Skeletal muscle tissue (tissue), 4 donors: ENCODE data around the gene HTR4. TPM values are rescaled to one million over a fixed set of nuclear protein-coding genes. Genes with fewer than 3 reads are reported as not detected.

Experiments used
- H3K27ac ChIP-seq: one replicate; pipeline ENCODE4 v1.7.0; 2013; ENCODE audit warnings: mild to moderate bottlenecking, low read depth, low read length, inconsistent platforms
- H3K27me3 ChIP-seq, 3 donors: one replicate each; pipeline ENCODE4 v1.7.0; 2013; ENCODE audit warnings: low read length in 3 of 3; ENCODE audit not compliant: control insufficient read depth in 3 of 3, insufficient read depth in 3 of 3
- H3K36me3 ChIP-seq, 3 donors: one replicate each; pipeline ENCODE4 v1.7.0; 2013; ENCODE audit warnings: low read length in 3 of 3; ENCODE audit not compliant: control insufficient read depth in 3 of 3, insufficient read depth in 3 of 3
- H3K4me1 ChIP-seq, 3 donors: one replicate each; pipeline ENCODE4 v1.7.0; 2013; ENCODE audit warnings: low read length in 3 of 3, mild to moderate bottlenecking in 3 of 3; ENCODE audit not compliant: control insufficient read depth in 3 of 3, insufficient read depth in 3 of 3
- H3K4me3 ChIP-seq, 3 donors: one replicate each; pipeline ENCODE4 v1.7.0; 2013; ENCODE audit warnings: low read length in 3 of 3
- H3K9ac ChIP-seq, 3 donors: one replicate each; pipeline ENCODE4 v1.7.0; 2013; ENCODE audit warnings: low read length in 3 of 3, mild to moderate bottlenecking in 3 of 3, moderate library complexity in 2 of 3, low read depth in 1 of 3
- H3K9me3 ChIP-seq, 3 donors: one replicate each; pipeline ENCODE4 v1.7.0; 2013; ENCODE audit warnings: low read length in 3 of 3; ENCODE audit not compliant: control insufficient read depth in 3 of 3
- total RNA-seq: library from RNA; depleted of rRNA; stranded (reverse); fragments of >200 nt; gene quantifications from one replicate; pipeline ENCODE4 v1.2.3, GENCODE V29; 2014
- donor health status: Osteomylitis.

HTR4 gene
- total RNA-seq, 1 donor from 2014 or later = not detected

GRCh38 chr5:148620091-148620490, 34.2 kb downstream of the HTR4 start:
- Histone ChIP-seq H3K27me3 (no peaks in the 10 kb centered on the region), H3K36me3 (no peaks in the 10 kb centered on the region), H3K9me3 (no peaks in the 10 kb centered on the region), H3K9ac (no peak overlapping the region), H3K27ac (no peak overlapping the region), H3K4me1 (no peaks in the 10 kb centered on the region), H3K4me3 (no peak overlapping the region)

DNA sequence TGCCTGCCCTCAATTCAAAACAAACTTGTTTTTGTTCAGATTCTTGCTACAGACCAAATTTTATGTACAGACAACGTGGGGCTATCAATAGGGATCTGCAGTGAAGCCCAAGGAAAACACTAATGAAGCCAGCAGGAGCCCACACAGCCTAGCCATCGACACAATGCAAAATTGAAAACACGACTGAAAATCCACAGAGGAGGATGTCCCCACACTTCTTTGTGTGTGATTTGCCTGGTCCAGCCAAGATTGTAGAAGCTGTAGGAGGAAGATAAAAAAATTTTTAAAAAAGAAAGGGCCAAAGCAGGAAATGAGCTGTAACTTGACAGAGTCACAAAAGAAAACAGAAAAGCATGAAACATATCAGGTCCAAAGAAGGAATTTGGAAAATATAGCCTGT, 34.8 kb downstream of the HTR4 start:
- Histone ChIP-seq H3K4me1 (no peaks in the 10 kb centered on the region), H3K9me3 (no peaks in the 10 kb centered on the region), H3K9ac (no peak overlapping the region), H3K4me3 (no peak overlapping the region), H3K36me3 (no peaks in the 10 kb centered on the region), H3K27me3 (no peaks in the 10 kb centered on the region), H3K27ac (no peak overlapping the region)

GRCh38 chr5:148615644-148616275, 38.6 kb downstream of the HTR4 start:
- Histone ChIP-seq H3K27me3 (no peaks in the 10 kb centered on the region), H3K9me3 (no peaks in the 10 kb centered on the region), H3K27ac (no peak overlapping the region), H3K36me3 (no peaks in the 10 kb centered on the region), H3K4me3 (no peak overlapping the region), H3K4me1 (no peaks in the 10 kb centered on the region), H3K9ac (no peak overlapping the region)

GRCh38 chr5:148607406-148607805, 46.9 kb downstream of the HTR4 start:
- Histone ChIP-seq H3K9me3 (no peaks in the 10 kb centered on the region), H3K36me3 (no peaks in the 10 kb centered on the region), H3K4me3 (no peak overlapping the region), H3K9ac (no peak overlapping the region), H3K4me1 (no peaks in the 10 kb centered on the region), H3K27me3 (no peaks in the 10 kb centered on the region), H3K27ac (no peak overlapping the region)

- H3K36me3 ChIP-seq = no peaks in the 10 kb centered on the region
- H3K27me3 ChIP-seq = no peaks in the 10 kb centered on the region
Observed at GRCh38 chr5:148606296-148606695, 48.0 kb downstream of the HTR4 start.

DNA sequence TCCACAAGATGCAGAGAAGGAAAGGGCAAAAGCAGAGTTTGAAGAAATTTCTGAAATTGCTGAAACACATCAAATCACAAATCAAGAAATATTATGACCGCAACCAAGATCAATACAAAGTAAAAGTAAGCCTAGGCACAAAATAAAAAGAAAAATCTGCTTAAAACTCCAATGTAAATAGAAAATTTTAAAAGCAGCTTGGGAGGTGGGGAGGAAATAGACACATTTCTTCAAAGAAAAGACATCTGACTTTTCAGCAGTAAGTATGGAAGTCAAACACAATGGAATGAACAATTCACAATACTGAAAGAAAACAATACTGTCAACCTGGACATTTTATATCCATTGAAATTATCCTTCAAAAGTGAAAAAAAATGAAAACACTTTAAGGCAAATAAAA, 55.1 kb downstream of the HTR4 start:
- Histone ChIP-seq H3K4me1 (no peaks in the 10 kb centered on the region), H3K4me3 (no peak overlapping the region), H3K9me3 (no peaks in the 10 kb centered on the region), H3K9ac (no peak overlapping the region), H3K27ac (no peak overlapping the region), H3K27me3 (no peaks in the 10 kb centered on the region), H3K36me3 (no peaks in the 10 kb centered on the region)

More at GRCh38 chr5:148606296-148606695, 48.0 kb downstream of the HTR4 start:
- H3K4me1 ChIP-seq = no peaks in the 10 kb centered on the region
- H3K9me3 ChIP-seq = no peaks in the 10 kb centered on the region
- no peak overlapping the region for H3K4me3 ChIP-seq
- no peak overlapping the region for H3K27ac ChIP-seq
- no peak overlapping the region for H3K9ac ChIP-seq

DNA sequence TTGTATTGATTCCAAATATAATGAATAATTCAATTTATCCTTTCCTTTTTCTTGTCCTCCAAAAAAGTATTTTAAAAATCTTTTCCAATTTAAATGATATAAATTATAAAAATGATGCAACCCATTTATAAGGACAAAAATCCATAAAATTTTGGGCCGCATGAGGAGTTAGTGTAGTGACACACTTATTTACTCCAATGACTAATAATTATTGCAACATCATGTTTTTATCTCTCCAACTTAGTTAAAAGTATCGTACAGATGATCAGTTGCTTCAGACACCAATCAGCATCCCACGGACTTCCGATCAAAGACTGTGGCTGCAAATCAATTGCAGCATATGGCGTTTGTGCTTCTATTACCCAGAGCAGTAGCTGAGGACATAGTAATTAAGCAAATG, 58.6 kb downstream of the HTR4 start:
- H3K4me1 ChIP-seq = no peaks in the 10 kb centered on the region
- H3K27ac ChIP-seq = no peak overlapping the region
- H3K9ac ChIP-seq = no peak overlapping the region

DNA sequence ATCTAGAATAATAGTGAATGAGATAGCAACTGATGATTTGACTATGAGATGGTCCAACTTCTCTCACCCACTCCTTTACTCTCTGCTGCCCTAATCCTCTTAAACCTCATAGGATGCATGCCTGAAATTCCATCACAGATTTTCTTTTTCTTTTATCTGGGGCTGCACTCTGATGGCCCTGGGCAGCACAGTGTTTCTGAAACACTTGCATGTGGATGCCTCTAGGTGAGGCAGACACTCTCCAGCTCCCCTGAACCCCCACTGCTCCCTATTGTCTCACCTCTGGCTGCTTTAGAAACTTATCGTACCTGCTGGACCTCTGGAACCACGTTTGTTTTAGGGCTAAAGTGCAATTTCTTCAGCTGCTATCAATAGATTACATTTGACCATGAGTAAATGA, 67.5 kb downstream of the HTR4 start:
- H3K9ac ChIP-seq = no peak overlapping the region
- H3K9me3 ChIP-seq = no peaks in the 10 kb centered on the region
- H3K4me1 ChIP-seq = no peaks in the 10 kb centered on the region
- H3K4me3 ChIP-seq = no peak overlapping the region
- no peaks in the 10 kb centered on the region for H3K36me3 ChIP-seq
- H3K27me3 ChIP-seq = no peaks in the 10 kb centered on the region
- H3K27ac ChIP-seq = no peak overlapping the region

More for the DNA sequence above, 58.6 kb downstream of the HTR4 start:
- no peaks in the 10 kb centered on the region for H3K9me3 ChIP-seq
- H3K27me3 ChIP-seq = no peaks in the 10 kb centered on the region
- H3K4me3 ChIP-seq = no peak overlapping the region
- no peaks in the 10 kb centered on the region for H3K36me3 ChIP-seq

GRCh38 chr5:148585988-148586387, 68.3 kb downstream of the HTR4 start:
- Histone ChIP-seq H3K9me3 (no peaks in the 10 kb centered on the region), H3K4me3 (no peak overlapping the region), H3K27ac (no peak overlapping the region), H3K9ac (no peak overlapping the region), H3K27me3 (no peaks in the 10 kb centered on the region), H3K36me3 (no peaks in the 10 kb centered on the region), H3K4me1 (no peaks in the 10 kb centered on the region)

DNA sequence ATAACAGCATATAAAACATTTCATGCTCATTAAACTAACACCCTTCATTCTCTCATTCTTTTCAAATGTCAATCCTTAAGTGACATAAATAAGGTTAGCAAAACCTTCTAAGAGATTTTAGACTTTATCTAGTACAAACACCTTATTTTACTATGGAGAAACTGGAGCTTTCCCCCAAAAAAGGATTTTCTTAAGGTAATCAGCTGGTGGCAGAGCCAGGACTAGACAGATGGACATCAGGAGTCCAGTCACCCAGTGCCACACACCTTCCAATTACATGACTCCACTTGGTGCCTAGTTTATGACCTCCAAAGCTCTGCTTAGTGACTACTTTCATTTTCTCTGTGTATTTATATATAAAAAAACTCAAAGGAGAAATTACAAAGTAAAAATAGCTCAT, 70.2 kb downstream of the HTR4 start:
- H3K36me3 ChIP-seq = no peaks in the 10 kb centered on the region
- H3K9me3 ChIP-seq = peaks cover 0 to 3% (median 0%) of the 10 kb centered on the region in 3 donors
- no peak overlapping the region for H3K9ac ChIP-seq
- H3K4me1 ChIP-seq = no peaks in the 10 kb centered on the region
- H3K4me3 ChIP-seq = no peak overlapping the region
- no peaks in the 10 kb centered on the region for H3K27me3 ChIP-seq
- H3K27ac ChIP-seq = no peak overlapping the region
